Spleen (tissue), 7 donors: ENCODE data around the gene ECM2.

Source experiments
- POLR2A ChIP-seq, 3 donors: fragments of 450-650 bp; IDR thresholded peaks; one replicate each; pipeline ENCODE4 v1.5.1; 2017; ENCODE audit warnings: antibody characterized with exemption in 3 of 3, mild to moderate bottlenecking in 1 of 3
- POLR2AphosphoS5 ChIP-seq, 3 donors: sonication (generic); formaldehyde crosslinking; IDR thresholded peaks; one replicate each; pipeline ENCODE4 v1.5.1; 2017; ENCODE audit warnings: antibody characterized with exemption in 3 of 3
- TF ChIP-seq, protein P1 (sequence below), 11 experiments: fragments of 200-600 bp in 7 of 11; fragments of 450-650 bp in 4 of 11; sonication (generic) in 4 of 11; IDR thresholded peaks in 8 of 11; conservative IDR thresholded peaks in 3 of 11; 1 replicate in 7 of 11; 2 replicates in 4 of 11; pipeline versions ENCODE4 v1.4.0 to v1.8.0; 2016 to 2021; ENCODE audit warnings: antibody characterized with exemption in 11 of 11, inconsistent platforms in 4 of 11, mild to moderate bottlenecking in 1 of 11
- donor health status: DM: no; HTN: no; CAD: no; lungs with moderate emphysema.
- donor health status: DM: no; HTN: no; CAD: no.
- donor health status: DM: no; HTN: no; CAD: no.

DNA sequence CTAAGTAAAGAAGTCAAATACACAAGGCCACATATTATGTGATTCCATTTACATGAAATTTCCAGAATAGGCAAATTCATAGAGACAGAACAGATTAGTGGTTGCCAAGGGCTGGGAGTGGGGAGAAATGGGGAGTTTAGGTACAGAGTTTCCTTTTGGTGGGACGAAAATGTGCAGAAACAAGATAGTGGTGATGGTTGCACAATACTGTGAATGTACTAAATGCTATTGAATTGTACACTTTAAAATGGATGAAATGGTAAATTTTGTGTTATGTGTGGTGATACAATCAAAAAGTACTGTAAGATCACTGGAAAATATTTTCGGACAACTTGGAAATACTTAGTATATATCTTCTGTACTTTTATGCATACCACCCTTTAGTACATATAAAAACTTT is 15.0 kb downstream of the ECM2 start:
- TF ChIP-seq, protein P1, sequence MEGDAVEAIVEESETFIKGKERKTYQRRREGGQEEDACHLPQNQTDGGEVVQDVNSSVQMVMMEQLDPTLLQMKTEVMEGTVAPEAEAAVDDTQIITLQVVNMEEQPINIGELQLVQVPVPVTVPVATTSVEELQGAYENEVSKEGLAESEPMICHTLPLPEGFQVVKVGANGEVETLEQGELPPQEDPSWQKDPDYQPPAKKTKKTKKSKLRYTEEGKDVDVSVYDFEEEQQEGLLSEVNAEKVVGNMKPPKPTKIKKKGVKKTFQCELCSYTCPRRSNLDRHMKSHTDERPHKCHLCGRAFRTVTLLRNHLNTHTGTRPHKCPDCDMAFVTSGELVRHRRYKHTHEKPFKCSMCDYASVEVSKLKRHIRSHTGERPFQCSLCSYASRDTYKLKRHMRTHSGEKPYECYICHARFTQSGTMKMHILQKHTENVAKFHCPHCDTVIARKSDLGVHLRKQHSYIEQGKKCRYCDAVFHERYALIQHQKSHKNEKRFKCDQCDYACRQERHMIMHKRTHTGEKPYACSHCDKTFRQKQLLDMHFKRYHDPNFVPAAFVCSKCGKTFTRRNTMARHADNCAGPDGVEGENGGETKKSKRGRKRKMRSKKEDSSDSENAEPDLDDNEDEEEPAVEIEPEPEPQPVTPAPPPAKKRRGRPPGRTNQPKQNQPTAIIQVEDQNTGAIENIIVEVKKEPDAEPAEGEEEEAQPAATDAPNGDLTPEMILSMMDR (IDR thresholded peaks at IDR 0.05 in 8 of 11, conservative IDR thresholded peaks at IDR 0.05 in 3 of 11), result no peak
- TF ChIP-seq POLR2A (IDR thresholded peaks at IDR 0.05) (no peak), POLR2AphosphoS5 (IDR thresholded peaks at IDR 0.05) (no peak)
